Bone marrow (tissue), 2 donors: ENCODE results near the gene CABYR.
A peak's percentile ranks its signal among the peaks of the same experiment; 100 is the strongest.
"Not testable (repeated sequence)": the region's sequence is repeated elsewhere in the genome, so short reads cannot be mapped to it uniquely, and the experiment has no call there.

Experiments
- DNase-seq, 2 donors: peaks; one replicate each; lab custom pipeline; 2025; lab: John Stamatoyannopoulos, UW

The CABYR gene

DNA sequence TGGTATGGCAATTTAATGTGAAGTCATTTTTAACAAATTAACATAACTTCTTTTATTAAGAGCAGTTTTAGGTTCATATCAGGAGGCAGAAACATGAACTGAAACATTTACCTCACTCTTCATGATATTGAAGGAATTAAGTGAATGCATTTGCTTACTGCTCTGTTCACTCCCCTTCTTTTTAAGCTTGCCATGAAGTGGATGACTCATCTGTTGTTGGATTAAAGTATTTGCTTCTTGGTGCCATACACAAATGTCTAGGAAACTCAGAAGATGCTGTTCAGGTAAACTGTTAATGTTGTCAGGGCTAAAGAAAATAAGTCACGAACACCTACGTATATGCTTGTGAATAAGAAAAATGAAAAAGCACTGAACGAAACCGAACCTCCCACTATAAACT is 10.2 kb upstream of the CABYR start:
- no peak for DNase-seq

GRCh38 chr18:24130494-24130893 is 8.4 kb upstream of the CABYR start:
- DNase-seq, result no peak

GRCh38 chr18:24136967-24137373 is 1.9 kb upstream of the CABYR start:
- no peak for DNase-seq

GRCh38 chr18:24138409-24138788 is 463 bp upstream of the CABYR start:
- DNase-seq, result no peak

DNA sequence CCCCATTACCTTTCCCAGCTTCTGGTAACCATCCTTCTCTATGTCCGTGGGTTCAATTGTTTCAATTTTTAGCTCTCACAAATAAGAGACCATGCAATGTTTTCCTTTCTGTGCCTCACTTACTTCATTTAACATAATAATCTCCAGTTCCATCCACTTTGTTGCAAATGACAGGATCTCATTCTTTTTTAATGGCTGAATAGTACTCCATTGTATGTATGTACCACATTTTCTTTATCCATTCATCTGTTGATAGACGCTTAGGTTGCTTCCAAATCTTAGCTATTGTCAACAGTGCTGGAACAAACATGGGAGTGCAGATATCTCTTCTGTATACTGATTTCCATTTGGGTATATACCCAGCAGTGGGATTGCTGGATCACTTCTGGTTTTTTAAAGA is 1.8 kb downstream of the CABYR start:
- no peak for DNase-seq

DNA sequence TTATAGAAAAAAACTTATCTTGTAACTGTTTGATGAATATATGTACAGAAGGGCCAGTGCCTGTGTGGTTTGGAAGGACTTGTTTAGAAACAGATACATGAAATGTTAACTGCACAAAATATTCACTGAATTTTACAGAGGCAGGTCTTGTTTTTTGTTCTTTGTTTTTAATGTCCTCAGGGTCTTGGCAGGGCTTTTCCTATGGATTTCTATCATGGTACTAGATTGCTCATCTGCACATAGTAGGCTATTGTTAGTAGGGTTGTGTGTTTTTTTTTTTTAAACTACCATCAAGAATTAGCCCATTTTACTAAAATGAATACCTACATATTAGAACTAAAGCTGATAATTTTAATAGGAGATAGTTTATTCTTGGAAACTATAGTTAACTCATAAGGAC is 3.5 kb downstream of the CABYR start:
- no peak for DNase-seq

- DNase-seq, result not testable (repeated sequence)
Observed at GRCh38 chr18:24149591-24149990, 10.7 kb downstream of the CABYR start.

DNA sequence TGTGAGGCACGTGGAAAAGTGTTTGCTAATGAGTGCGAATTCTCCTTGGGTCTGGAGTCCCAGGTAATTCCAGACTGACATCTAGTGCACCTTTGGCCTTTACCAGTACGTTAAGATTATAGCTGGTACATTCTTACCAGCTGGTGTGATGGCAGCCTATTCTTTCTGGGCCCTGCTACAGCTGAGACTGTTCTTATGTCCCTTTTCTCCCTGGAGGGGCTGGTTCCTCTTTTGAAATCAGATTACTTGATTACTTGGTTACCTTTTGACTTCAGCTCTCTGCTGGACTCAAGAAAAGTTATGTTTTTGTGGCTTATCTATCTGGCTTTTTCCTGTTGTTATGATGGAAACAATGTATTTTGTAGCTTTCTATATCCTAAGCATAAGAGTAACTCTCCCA is 14.5 kb downstream of the CABYR start:
- DNase-seq, result no peak

- DNase-seq, result no peak
Observed at GRCh38 chr18:24157855-24158254, 19.0 kb downstream of the CABYR start.

- no peak for DNase-seq
Observed at GRCh38 chr18:24160086-24160485, 21.2 kb downstream of the CABYR start.

GRCh38 chr18:24161304-24161703 is 22.4 kb downstream of the CABYR start:
- DNase-seq, result no peak

GRCh38 chr18:24168496-24168895 is 29.6 kb downstream of the CABYR start:
- no peak for DNase-seq

- DNase-seq, result no peak
Observed at GRCh38 chr18:24170360-24170759, 31.5 kb downstream of the CABYR start.

DNA sequence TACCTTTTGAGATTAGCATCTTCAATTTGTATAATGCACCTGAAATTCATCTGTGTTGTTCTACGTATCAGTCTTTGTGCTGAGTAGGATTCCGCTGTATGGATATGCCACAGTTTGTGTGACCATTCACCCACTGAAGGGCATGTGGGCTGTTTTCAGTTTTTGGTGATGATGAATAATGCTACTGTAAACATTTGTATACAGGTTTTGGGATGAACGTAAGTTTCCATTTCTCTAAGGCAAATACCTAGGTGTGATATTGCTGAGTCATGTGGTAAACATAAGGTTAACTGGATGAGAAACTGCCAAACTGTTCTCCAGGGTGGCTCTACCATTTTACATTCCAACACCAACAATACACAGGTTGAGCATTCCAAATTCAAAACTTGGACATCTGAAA is 35.1 kb downstream of the CABYR start:
- DNase-seq, result no peak

GRCh38 chr18:24176727-24177416 is 38.0 kb downstream of the CABYR start:
- peak in 1 of 2 donors; percentile 34 for DNase-seq

- DNase-seq, result no peak
Observed at GRCh38 chr18:24177499-24178133, 38.8 kb downstream of the CABYR start.

DNA sequence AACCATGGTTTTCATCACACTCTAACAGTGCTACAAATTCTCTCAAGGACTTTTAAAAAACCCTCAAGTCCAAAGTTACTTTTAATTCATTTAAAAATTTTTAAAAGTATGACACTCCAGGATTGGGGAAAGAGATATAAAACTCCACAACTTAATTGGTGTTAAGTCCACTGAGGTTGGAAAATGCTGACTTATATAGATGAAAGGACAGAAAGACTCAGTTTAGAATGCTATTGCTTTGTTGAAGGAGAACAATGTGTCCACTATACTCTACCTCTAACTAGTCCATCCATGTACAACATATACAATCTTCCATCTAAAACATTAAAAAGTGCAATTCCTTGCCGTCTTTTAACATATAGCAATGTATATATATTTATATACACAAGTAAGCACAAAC is 41.2 kb downstream of the CABYR start:
- no peak for DNase-seq

DNA sequence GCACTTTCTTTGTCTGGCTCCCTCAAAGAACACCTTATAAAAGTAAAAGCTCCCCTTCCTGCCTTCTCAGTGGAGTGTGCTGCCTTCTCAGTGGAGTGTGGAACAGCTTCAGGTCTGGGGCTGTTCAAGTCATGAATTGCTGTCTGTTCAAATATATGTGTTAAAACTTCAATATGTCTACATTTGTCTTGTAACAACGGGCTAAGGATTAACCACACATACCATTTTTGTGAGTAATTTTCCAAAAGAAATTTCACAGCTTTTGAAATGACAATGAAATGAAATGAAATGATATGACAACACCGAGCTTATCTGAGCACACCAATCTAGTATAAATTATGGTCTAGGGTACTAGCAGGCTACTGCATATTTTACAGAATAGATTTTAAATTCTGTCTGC is 42.9 kb downstream of the CABYR start:
- no peak for DNase-seq

DNA sequence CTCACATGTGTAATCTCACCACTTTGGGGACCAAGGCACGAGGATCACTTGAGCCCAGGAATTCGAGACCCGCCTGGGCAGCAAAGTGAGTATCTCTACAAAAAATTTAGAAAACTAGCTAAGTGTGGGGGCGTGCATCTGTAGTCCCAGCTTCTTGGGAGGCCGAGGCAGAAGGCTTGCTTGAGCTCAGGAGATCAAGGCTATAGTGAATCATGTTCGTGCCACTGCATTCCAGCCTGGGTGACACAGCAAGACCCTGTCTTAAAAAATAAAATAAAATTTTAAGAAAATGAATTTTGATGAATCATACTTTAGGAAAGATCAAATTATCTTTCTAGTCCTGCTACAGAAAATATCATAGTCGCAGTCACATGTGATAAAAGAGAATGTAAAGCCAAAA is 46.9 kb downstream of the CABYR start:
- no peak for DNase-seq

GRCh38 chr18:24187049-24187448 is 48.2 kb downstream of the CABYR start:
- peak in 1 of 2 donors; percentile 31 for DNase-seq

DNA sequence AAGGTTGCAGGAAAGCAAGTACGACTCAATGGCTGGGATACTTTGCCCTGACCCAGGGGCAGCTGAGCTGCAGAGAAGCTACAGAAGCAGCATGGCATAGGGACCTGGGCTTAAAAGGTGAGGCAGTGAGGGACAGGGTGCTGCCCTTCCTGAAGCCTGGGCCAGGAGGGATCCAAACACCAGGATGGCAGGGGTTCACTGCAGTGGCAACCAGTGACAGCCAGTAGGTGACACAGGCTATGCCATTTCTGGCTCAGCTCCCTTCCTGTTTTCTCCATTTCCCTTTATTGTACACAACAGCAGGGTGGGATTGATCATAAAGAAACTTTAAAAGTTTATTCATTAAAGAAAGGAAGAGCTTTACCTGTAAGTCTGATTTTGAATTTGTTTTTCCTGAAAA is 48.8 kb downstream of the CABYR start:
- no peak for DNase-seq

DNA sequence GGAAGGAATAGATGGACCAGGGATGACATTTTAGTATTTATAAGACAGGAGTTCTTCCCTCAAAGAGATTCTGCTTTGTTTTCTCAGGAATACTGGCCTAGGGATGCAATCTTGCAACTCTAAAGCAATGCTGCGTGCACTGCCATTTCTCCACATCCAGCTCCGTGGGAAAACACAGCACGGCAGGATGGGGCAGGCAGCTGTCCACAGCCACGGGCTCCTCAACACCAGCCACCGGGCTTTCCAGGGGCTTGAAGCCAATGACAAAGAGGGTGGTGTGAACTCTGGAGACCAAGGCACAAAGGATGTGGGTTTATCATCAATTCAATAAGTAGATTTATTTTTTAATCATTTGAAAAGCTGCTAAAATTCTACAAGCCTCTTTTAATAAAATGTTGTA is 49.3 kb downstream of the CABYR start:
- DNase-seq, result no peak

DNA sequence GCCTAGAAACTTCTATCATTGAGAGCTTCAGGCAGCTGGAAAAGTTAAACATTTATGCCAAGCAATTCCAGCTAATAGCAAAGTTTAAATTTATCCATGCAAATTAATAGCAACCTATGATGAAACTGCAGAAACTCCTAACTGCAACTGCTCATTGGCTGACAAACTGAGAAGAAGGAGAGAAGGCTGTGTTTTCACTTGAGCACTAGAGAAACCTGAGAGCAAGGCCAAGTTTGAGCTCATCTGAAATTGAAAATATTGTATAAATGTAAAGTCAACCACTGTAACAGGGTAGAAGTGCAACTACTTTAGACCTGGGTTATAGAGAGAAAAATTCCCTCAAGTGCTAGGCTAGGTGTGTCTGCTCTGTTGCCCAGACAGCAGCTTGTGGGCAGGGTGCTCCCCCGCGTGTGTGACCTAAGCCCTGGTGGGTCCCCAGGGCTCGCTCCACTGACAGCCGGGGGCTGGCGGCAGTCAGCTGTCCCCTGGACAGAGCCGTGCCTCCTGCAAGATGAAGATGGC is 50.2 kb downstream of the CABYR start:
- no peak for DNase-seq
